ENCODE results near the gene DAB2IP.

DAB2IP gene

DNA sequence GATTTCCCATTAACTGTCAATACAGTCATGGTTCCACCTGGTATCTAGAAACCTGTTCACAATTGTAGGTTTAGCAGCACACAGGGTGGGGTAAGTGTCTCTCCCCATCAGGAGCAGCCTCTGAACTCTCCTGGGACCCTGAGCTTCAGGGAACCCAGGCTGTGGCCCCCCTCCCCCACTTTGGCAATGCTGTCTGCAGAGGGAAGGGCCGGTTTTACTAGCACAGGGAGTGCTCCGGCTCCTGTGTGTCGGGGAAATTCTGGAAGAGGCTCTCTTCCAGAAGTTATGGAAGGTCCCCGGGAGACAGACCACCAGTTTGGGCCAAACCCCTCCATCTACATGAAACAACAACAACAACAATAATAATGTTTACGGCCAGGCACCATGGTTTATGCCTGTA lies 9.9 kb downstream of the DAB2IP start:
- no peak for DNase-seq (ENCODE audit: insufficient read length, low spot score)
- FAIRE-seq: no peak

DNA sequence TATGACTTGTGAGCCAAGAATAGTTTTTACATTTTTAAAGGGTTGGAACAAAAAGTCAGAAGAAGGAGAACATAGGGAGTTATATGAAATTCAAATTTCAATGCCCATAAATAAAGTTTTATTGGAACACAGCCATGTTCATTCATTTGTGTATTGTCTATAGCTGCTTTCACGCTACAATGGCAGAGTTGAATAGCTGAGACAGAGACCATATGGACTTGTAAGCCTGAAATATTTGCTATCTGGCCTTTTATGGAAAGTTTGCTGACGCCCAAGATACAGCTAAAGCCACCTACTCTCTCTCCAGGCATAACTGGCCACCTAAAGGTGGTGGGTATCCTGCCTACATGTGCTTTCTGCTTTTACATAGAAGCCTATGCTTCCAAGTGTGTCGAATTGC lies 10.9 kb downstream of the DAB2IP start:
- FAIRE-seq (no peak), DNase-seq (ENCODE audit: insufficient read length, low spot score) (no peak)

DNA sequence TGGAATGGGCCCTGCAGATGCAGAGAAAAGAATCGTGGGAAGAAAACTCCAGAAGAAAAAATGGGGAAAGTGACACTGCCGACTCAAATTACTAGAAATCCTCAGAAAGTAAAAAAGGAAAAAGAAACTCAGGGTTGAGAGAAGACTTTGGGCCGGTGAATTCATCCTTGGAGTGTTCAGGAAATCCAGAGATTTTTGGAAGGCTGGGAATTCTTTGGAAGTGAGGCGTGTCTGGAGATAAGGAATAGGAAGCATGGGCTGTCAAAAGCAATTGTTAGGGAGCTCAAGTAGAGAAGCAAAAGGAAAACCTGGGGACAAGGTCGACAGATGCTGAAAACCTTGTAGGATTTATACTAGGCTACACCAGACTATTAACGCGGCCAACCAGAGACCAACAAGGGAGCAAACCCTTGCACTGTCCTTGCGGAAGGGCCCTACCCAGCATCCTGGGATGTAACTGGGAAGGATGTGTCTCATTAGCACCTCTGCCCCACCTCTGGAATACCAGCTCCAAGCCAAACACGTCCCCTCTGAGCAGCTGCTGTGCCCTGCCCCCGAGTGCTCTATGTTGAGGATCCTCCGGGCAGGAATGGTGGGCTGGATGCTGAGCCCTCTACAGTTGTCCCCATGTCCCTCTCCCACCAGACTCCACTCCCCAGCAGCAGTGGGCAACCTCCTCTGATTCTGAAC lies 11.6 kb downstream of the DAB2IP start:
- FAIRE-seq (no peak), DNase-seq (ENCODE audit: insufficient read length, low spot score) (no peak)

DNA sequence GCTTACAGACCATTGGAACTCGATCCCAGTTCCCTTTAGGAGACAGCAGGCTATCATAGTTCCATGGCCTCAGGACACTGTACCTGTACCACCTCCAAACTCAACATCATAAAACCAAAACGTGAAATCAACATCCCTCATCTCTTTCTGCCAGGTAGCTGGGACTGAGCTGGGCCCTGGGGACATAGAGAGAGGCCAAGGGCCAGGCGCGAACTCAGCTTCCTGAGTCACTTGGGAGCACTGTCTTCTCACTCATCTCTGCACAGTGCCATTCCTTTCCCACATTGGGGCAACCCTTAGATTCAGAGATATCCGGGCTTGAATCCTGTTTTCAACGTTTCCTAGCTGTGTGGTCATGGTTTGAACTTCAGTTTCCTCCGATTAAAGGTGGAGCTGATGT lies 12.2 kb downstream of the DAB2IP start:
- FAIRE-seq (no peak), DNase-seq (ENCODE audit: insufficient read length, low spot score) (no peak)

DNA sequence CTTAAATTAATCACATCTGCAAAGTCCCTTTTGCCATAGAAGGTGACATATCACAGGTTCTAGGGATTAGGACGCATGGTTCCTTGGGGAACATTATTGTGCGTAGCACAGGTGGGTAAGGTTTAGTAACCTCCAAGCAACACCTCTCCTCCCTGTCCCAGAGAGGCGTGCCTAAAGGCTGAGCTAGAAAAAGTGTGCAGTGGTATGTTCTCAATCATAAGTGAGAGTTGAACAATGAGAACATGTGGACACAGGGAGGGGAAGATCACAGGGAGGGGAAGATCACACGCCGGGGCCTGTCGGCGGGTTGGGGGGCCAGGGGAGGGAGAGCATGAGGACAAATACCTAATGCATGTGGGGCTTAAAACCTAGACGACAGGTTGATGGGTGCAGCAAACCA lies 14.9 kb downstream of the DAB2IP start:
- no peak for FAIRE-seq
- no peak for DNase-seq (ENCODE audit: insufficient read length, low spot score)

DNA sequence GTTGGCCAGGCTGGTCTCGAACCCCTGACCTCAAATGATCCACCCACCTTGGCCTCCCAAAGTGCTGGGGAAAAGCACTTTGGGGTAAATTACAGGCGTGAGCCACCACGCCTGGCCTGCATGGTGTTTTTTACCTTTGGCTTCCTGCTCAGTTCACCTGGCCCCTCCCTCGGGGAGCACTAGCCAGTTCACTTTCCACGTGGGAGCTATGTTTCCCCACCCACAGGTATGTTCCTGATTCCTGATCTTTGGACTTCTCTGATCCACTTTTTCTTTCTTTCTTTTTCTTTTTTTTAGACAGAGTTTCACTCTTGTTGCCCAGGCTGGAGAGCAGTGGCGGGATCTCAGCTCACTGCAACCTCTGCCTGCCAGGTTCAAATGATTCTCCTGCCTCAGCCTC lies 15.8 kb downstream of the DAB2IP start:
- FAIRE-seq: no peak
- no peak for DNase-seq (ENCODE audit: insufficient read length, low spot score)

DNA sequence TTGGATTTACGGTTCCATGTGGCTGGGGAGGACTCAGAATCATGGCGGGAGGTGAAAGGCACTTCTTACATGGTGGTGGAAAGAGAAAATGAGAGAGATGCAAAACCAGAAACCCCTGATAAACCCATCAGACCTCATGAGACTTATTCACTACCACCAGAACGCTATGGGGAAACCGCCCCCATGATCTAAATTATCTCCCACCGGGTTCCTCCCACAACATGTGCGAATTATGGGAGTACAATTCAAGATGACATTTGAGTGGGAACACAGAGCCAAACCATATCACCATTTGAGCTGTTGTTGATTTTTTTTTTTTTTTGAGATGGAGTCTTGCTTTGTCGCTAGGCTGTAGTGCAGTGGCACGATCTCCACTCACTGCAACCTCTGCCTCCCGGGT lies 16.5 kb downstream of the DAB2IP start:
- no peak for FAIRE-seq

DNA sequence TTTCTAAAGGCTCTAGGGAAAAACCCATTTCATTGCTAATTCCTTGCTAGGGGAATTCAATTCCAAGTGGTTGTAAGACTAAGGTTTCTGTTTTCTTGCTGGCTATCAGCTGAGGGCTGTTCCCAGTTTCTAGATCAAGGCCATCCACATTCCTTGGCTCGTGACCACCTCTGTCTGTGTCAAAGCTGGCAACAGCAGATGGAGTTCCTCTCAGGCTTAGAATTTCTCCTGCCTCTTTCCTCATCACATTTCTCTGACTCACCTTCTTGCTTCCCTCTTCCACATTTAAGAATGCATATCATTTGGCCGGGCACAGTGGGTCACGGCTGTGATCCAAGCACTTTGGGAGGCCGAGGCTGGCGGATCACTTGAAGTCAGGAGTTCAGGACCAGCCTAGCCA lies 19.0 kb downstream of the DAB2IP start:
- no peak for FAIRE-seq
- DNase-seq (ENCODE audit: insufficient read length, low spot score): no peak

More for the DNA sequence above, 16.5 kb downstream of the DAB2IP start:
- DNase-seq (ENCODE audit: insufficient read length, low spot score): no peak

DNA sequence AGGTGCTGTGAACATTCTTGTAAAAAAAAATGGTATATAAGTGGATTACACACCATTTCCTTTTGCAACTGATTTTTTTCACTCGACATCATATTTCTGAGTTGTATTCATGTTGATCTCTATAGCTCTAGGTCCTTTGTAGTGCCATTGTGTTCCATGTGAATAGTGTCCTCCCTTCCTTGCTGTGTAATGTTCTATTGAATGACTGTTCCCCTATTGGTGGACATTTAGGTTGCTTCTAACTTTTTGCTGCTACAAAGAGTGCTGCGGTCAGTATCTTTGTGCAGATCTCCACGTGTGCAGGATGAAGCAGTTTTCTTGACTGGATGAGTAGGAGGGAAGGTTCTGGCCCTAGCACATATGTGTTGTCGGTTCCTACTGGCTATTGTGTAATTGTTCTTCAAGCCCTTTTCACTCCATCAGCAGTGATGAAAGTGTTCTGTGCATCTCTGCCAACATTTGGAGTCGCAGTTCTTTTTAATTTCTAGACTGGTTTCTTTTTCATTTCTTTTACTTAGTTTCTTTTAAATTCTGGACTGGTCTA lies 20.2 kb downstream of the DAB2IP start:
- DNase-seq (ENCODE audit: insufficient read length, low spot score) (no peak), FAIRE-seq (no peak)

DNA sequence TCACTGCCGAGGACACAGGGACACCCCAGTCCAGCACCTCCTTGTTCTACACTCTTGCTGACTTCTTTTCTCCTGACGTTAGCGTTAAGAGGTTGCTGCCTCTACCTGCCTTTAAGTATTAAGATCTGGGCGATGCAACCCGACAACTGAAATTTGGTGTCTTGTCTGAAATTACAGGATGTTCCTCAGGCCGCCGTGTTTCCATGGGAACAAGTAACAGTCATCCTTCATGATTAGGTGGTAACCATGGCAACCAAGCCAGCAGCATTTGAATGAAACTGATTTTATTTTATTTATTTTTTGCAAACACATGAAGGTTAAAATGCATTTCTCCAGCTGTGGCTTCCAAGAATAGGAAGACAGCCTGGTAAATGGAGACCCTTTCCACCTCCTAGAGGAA lies 20.8 kb downstream of the DAB2IP start:
- no peak for DNase-seq (ENCODE audit: insufficient read length, low spot score)
- FAIRE-seq: no peak

DNA sequence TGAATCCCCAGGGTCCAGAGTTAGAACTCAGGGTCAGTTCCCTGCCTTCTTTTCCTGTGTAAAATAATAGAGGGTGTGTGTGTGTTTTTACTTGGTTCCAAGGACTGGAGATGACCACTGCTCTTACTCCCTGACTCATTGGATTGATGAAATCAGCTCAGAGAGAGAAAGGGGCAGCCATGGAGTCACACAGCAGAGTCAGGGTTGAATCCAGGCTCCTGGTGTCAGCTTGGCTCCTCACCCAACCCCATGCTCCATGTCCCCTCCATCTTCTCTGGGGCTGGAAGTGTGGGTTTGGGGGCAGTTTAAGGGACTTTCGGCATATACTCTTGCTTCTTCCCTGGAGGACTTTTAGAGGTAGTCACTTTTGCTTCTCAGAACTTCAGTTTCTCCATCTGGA lies 21.6 kb downstream of the DAB2IP start:
- DNase-seq (ENCODE audit: insufficient read length, low spot score): no peak
- no peak for FAIRE-seq

DNA sequence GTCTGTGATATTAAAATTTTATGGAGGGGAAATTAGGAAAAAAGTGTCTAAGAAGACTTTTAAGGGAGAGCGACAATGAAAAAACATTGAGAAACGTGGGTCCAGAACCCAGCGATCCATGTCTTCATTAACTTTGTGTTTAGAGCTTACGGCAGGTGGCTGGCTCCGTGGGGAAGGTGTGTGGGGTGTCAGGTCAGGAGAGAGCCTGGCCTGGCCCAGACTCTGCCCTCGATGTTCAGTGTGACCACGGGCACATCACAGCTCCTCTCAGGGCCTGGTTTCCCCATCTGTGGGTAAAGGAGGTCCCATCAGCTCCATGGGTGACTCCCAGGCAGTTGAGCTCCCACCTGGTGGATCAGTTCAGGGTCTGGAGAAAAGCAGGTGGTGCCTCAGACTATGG lies 22.1 kb downstream of the DAB2IP start:
- DNase-seq (ENCODE audit: insufficient read length, low spot score) (no peak), FAIRE-seq (no peak)

DNA sequence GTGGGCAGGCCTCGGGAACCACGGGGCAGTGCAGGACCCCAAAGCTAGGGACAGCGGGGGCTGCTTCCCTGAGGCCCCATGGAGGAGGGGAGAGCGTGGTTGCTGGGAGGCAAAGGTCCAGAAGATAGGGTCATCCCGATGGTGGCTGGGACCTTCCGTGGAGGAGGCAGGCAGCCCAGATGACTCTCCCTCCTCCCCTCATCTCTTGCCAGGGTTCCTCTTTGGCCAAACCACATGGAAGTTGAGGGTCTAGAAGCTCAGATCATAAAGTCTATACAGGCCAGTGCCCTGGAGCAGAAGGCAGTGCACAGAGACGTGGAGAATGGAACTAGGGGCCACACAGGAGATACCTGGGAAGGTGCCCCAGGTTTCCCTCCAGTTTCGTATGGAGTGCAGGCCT lies 22.6 kb downstream of the DAB2IP start:
- FAIRE-seq: no peak

DNA sequence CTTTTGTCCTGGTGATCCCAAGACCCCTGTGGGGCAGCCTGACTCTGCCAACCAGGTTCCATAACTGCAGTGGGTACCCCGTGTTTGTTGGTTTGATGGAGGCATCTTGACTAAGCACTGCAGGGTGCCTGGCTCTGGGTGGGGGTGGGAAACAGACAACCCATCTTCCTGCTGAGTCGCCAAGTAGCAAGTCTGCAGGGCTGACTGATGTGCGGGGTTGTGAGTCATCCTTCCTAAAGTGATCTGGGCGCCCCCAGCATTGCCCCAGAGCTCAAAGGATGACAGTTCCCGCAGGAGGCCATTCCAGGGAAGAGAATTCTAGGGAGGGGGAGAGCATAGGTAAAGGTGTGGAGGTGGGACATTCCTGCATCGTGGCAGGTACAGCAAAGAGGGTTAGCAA lies 23.5 kb downstream of the DAB2IP start:
- FAIRE-seq: no peak
- DNase-seq (ENCODE audit: insufficient read length, low spot score): no peak

More for the DNA sequence above, 22.6 kb downstream of the DAB2IP start:
- no peak for DNase-seq (ENCODE audit: insufficient read length, low spot score)

DNA sequence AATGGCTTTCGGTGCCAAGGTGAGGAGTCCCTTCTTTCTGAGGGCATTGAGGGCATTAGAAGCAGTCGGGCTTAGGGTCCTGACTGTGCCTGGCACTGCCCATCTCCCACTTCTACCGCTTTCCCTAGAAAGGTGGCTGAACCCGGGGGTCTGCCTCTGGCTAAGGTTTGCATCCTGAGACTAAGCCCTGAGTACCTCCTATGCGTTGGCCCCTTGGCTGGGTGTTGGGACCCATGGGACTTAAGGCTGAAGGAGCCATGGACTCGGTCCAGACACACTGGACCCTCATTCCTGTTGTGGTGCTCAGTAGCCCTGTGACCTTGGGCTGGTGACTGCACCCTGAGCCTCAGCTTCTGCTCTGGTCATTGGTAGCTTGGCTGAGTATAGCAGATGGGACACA lies 23.9 kb downstream of the DAB2IP start:
- DNase-seq (ENCODE audit: insufficient read length, low spot score) (no peak), FAIRE-seq (no peak)

DNA sequence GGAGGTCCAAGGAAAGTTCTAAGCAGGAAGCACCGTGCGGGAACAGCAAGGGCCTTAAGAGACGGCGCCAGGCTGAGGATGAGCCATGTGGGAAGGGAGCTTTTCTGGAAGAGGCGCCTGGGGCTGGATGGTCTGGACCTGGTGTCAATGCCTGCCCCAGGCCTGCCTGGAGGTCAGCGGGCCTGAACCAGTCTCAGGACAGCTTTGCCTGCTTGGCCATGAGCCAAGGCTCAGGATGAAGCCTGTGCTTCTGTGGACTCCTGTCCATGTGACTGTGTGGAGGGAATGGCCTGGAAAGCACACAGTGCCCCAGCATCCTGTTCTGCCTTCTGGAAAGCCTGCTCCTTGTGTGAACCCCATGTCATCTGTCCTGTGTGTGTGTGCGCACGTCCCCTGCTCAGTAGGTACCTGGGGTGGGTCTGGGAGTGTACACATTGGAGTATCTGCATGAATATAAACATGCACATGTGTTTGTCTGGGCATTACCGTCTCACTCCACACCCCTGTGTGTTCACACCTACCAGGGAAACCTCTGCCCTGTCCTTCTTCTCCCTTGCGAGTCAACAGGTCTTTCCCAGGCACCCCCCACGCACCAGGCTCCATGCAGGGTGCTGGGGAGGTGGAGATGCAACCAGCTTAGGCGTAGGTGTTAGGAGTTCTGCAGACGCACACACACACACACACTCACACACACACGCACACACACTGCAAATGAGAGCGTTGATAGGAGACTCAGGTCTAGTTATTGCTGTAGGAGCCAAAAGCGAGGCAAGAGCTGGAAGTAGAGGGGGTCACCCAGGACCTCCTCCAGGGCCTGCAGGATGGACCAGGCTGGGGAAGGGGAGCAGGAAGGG lies 24.8 kb downstream of the DAB2IP start:
- FAIRE-seq: no peak
- no peak for DNase-seq (ENCODE audit: insufficient read length, low spot score)

DNA sequence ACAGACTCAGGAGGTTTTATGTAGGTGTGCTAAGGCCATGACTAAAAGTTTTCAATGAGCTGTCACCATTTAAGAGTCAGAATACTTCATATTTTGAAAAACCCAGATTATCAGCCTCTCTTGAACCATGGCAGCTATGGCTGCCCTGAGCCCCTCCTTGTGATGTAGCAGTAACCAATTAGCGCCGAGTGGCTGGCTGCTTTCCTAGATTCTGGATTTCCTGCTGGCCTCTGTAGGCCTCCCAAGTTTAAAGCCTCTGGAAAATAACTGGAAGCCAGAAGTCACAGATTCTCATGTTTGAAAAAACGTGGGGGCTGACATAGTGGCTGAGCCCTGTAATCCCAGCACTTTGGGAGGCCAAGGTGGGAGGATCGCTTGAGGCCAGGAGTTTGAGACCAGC lies 25.5 kb downstream of the DAB2IP start:
- FAIRE-seq (no peak), DNase-seq (ENCODE audit: insufficient read length, low spot score) (no peak)

DNA sequence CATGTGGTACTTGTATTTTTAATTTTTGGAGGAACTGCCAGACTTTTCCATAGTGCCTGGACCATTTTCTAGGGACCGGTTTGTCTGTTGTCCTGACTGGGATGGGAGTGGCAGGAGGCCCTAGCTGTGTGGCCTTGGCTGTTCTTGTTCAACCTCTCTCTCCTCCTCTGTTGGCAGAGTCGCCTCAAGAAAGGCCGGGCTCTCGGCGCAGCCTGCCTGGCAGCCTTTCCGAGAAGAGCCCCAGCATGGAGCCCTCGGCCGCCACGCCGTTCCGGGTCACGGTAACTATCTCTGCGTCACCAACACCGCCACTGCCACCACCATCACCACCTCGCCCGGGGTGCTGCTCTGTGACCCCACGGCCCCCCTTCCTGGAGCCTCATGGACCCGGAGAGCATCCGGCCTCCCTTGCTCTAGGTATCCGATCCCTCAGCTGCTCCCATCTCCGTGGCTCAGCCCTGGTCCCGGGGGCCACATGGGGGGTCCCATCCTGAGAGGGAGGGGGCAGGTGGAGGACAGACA lies 27.1 kb downstream of the DAB2IP start:
- FAIRE-seq (no peak), DNase-seq (ENCODE audit: insufficient read length, low spot score) (no peak)

DNA sequence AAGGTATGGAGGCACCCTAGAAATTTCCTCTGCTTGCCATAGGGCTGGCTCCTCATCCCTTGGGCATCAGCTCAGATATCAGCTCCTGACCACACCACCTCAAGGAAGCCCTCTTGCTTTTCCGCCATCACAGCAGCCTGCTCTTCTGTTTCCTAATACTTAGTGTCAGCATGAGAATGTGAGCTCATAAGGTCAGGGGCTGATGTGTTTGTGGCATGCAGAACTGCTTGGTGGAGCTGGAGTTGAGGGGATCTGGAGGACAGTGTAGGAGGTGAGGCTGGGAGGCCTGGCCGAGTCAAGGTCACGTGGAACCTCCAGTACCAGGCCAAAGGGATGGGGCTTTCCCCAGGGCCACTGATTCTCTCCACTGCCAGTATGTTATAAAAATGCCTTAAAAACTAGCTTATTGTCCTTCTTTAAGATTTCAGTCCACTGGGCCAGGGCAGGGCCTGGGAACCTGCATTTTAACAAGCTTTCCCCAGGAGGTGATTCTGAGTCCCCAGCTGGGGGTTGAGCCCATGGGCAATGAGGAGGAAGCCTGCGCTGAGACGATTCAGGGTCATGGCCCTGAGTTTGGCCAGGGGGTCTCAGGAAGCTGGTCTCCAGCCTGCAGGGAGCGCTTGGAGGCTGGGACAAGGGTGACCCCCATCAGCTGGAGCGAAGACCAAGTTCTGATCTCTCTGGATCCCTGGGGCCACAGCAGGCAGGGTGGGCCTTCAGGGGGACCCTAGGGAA lies 28.6 kb downstream of the DAB2IP start:
- DNase-seq (ENCODE audit: insufficient read length, low spot score) (no peak), FAIRE-seq (no peak)

DNA sequence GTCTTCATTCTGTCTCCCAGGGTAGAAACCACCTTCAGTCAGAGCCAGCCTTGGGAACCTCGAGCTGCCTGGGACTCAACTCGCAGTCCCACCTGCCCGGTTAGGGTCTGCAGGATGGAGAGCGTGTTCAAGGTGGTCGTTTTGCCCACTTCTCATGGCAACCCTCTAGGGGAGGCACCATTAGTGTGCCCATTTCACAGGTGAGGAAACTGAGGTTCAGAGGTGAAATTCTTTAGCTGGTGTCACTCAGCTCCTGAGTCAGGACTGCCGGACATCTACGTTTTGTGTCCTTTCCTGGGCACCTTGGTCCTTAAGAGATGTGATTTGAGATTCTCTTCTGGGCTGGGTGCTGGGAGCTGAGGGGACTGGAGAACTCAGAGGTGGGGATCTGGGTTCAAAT lies 30.0 kb downstream of the DAB2IP start:
- DNase-seq (ENCODE audit: insufficient read length, low spot score) (no peak), FAIRE-seq (no peak)

DNA sequence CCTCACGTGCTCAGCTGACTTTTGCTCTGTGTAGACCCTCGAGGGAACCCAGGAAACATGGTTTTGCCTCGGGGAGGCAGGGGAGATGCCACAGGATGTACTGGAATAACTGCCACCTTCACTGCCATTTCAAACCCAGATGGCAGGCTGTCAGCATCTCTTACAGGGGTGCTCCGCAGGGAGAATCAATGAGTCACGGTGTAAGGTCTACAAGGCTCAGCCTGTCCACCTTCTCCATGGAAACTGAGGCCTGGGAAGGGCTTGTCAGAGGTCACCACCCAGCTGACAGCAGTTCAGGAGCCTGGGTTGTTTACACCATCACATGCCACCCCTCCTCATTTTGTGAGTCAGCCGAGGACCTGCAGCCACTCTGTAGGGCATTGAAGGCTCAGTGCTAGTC lies 30.8 kb downstream of the DAB2IP start:
- FAIRE-seq (no peak), DNase-seq (ENCODE audit: insufficient read length, low spot score) (no peak)

All from GM19239 (cell line).